ENCODE data around the gene GUCY1B1.

GRCh38 chr4:155724731-155725130 lies 34.1 kb upstream of the GUCY1B1 start:
- no peak for TF ChIP-seq YY1 (IDR thresholded peaks at IDR 0.05; ENCODE audit: extremely low read depth, insufficient replicate concordance, low read depth, low read length)
- TF ChIP-seq MAX (IDR thresholded peaks at IDR 0.05) = no peak
- TF ChIP-seq POLR2AphosphoS5 (IDR thresholded peaks at IDR 0.05; ENCODE audit: low read depth, low read length) = no peak
- TF ChIP-seq, protein P1, sequence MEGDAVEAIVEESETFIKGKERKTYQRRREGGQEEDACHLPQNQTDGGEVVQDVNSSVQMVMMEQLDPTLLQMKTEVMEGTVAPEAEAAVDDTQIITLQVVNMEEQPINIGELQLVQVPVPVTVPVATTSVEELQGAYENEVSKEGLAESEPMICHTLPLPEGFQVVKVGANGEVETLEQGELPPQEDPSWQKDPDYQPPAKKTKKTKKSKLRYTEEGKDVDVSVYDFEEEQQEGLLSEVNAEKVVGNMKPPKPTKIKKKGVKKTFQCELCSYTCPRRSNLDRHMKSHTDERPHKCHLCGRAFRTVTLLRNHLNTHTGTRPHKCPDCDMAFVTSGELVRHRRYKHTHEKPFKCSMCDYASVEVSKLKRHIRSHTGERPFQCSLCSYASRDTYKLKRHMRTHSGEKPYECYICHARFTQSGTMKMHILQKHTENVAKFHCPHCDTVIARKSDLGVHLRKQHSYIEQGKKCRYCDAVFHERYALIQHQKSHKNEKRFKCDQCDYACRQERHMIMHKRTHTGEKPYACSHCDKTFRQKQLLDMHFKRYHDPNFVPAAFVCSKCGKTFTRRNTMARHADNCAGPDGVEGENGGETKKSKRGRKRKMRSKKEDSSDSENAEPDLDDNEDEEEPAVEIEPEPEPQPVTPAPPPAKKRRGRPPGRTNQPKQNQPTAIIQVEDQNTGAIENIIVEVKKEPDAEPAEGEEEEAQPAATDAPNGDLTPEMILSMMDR (IDR thresholded peaks at IDR 0.05 in 2 of 3, conservative IDR thresholded peaks at IDR 0.05 in 1 of 3; ENCODE audit: borderline replicate concordance in 1 of 3, insufficient read depth in 1 of 3, low read depth in 2 of 3, low read length in 2 of 3) = no peak
- TF ChIP-seq POLR2A (IDR thresholded peaks at IDR 0.05; ENCODE audit: borderline replicate concordance, extremely low read depth, insufficient read depth, insufficient read length) = no peak
- TF ChIP-seq, protein P2, sequence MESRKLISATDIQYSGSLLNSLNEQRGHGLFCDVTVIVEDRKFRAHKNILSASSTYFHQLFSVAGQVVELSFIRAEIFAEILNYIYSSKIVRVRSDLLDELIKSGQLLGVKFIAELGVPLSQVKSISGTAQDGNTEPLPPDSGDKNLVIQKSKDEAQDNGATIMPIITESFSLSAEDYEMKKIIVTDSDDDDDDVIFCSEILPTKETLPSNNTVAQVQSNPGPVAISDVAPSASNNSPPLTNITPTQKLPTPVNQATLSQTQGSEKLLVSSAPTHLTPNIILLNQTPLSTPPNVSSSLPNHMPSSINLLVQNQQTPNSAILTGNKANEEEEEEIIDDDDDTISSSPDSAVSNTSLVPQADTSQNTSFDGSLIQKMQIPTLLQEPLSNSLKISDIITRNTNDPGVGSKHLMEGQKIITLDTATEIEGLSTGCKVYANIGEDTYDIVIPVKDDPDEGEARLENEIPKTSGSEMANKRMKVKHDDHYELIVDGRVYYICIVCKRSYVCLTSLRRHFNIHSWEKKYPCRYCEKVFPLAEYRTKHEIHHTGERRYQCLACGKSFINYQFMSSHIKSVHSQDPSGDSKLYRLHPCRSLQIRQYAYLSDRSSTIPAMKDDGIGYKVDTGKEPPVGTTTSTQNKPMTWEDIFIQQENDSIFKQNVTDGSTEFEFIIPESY (IDR thresholded peaks at IDR 0.05; ENCODE audit: extremely low read depth, insufficient replicate concordance, low read length) = no peak
- no peak for TF ChIP-seq EGR1 (IDR thresholded peaks at IDR 0.05; ENCODE audit: low read depth)
- TF ChIP-seq EZH2 (IDR thresholded peaks at IDR 0.05) = no peak
- TF ChIP-seq, protein P3, sequence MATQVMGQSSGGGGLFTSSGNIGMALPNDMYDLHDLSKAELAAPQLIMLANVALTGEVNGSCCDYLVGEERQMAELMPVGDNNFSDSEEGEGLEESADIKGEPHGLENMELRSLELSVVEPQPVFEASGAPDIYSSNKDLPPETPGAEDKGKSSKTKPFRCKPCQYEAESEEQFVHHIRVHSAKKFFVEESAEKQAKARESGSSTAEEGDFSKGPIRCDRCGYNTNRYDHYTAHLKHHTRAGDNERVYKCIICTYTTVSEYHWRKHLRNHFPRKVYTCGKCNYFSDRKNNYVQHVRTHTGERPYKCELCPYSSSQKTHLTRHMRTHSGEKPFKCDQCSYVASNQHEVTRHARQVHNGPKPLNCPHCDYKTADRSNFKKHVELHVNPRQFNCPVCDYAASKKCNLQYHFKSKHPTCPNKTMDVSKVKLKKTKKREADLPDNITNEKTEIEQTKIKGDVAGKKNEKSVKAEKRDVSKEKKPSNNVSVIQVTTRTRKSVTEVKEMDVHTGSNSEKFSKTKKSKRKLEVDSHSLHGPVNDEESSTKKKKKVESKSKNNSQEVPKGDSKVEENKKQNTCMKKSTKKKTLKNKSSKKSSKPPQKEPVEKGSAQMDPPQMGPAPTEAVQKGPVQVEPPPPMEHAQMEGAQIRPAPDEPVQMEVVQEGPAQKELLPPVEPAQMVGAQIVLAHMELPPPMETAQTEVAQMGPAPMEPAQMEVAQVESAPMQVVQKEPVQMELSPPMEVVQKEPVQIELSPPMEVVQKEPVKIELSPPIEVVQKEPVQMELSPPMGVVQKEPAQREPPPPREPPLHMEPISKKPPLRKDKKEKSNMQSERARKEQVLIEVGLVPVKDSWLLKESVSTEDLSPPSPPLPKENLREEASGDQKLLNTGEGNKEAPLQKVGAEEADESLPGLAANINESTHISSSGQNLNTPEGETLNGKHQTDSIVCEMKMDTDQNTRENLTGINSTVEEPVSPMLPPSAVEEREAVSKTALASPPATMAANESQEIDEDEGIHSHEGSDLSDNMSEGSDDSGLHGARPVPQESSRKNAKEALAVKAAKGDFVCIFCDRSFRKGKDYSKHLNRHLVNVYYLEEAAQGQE (IDR thresholded peaks at IDR 0.05; ENCODE audit: low read depth) = no peak
- no peak for TF ChIP-seq SIN3A (IDR thresholded peaks at IDR 0.05; ENCODE audit: low read depth)
- no peak for TF ChIP-seq ZFX (IDR thresholded peaks at IDR 0.05)
- TF ChIP-seq ELF1 (IDR thresholded peaks at IDR 0.05; ENCODE audit: borderline replicate concordance, low read depth) = no peak
- no peak for TF ChIP-seq SRF (IDR thresholded peaks at IDR 0.05; ENCODE audit: low read depth)
- no peak for TF ChIP-seq RAD21 (IDR thresholded peaks at IDR 0.05; ENCODE audit: low read depth)

Measured in HCT116 (cell line).